8988T (cell line): ENCODE results near the gene CXorf38.

ENCODE experiments used
- DNase-seq: peaks from one replicate; pipeline ENCODE4 v3.0.0; 2011

The CXorf38 gene, protein sequence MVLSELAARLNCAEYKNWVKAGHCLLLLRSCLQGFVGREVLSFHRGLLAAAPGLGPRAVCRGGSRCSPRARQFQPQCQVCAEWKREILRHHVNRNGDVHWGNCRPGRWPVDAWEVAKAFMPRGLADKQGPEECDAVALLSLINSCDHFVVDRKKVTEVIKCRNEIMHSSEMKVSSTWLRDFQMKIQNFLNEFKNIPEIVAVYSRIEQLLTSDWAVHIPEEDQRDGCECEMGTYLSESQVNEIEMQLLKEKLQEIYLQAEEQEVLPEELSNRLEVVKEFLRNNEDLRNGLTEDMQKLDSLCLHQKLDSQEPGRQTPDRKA

DNA sequence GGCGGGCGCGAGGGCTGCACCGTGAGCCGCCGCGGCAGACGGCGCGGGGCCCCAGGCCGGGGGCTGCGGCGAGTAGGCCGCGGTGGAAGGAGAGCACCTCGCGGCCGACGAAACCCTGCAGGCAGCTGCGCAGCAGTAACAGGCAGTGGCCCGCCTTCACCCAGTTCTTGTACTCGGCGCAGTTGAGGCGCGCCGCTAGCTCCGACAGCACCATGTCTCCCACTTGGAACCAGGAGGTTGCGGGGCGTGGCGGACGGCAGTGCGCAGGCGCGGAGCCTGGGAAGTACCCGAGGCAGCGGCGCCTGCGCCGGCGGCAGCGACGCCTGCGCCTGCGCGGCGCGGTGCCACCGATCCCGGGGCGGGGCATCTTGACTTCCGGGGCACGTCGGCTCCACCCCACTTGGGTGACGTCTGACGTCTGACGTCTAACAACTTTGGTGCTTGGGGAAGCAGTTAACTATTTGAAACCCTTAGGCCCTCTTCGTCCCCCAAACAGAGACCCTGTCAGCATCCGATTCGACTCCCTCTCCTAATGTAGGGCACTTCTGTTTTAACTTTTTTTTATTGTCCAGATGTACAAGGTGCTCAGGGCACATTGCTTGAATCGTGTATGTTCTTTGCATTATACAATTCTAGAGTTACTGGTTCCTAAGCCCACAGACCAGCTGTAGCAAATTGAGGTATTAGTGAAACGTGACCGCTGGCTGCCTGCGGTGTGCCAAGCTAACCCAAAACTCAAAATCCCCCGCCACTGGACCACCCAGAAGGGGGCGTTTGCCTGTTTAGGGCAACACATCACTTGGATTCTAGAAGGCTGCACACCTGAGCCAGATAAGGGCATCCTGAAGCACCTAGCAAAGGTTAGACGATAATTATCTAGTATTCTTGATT is at the start of gene CXorf38:
Gene CXorf38, minus strand, starts transcription at position 255 of the 891 bp plus-strand sequence. Its CDS starts 41 bp downstream, at position 214.
- DNase-seq, result peak; percentile 84

DNA sequence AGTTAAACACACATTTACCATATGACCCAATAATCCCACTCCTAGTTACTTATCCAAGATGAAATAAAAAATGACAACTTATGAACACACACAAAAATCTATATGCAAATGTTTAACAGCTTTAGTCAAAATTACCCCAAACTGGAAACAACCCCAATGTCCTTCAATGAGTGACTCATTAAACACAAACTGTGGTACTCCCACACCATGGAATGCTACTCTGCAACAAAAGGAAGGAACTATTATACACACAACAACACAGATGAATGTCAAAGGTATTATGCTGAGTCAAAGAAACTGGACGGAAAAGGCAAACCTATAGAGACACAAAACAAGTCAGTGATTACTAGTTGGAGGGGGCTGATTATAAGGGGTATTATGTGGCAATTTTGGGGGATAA is 47.4 kb upstream of the CXorf38 start:
- no peak for DNase-seq

DNA sequence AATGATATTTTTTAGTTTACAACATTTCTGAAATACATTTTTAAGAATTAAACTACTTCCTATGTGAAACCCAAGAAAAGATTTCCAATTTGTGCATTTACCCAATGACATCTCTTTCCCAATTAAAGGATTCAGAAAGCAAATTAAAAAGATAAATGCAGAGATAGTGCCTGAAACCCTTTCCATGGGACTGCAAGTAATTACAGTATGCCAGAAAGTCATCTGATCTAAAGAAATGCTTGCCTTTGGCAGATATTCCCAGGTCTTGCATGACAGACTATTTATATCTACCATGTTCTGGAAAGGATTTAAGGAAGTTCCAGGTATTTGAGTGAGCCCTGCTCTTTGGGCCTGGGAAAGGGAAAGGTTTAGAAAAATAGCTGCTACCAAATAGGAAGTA is 41.6 kb upstream of the CXorf38 start:
- no peak for DNase-seq

DNA sequence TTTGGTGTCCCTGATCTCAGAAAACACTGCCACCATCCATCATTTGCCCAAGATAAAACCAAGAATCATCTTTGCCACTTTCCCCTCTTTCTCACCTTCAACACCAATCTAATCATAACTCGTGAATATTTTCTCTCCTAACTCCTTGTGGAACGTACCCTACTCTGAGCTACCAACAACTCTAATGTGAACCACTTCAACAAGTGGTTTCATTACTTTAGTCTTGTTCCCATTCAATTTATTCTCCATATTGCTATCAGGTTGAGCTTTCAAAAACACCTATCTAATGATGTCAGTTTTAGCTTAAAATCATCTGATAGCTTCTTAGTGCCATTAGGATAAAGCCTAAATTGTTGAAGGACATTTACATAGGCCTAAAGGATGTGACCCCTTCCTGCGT is 39.8 kb upstream of the CXorf38 start:
- no peak for DNase-seq

DNA sequence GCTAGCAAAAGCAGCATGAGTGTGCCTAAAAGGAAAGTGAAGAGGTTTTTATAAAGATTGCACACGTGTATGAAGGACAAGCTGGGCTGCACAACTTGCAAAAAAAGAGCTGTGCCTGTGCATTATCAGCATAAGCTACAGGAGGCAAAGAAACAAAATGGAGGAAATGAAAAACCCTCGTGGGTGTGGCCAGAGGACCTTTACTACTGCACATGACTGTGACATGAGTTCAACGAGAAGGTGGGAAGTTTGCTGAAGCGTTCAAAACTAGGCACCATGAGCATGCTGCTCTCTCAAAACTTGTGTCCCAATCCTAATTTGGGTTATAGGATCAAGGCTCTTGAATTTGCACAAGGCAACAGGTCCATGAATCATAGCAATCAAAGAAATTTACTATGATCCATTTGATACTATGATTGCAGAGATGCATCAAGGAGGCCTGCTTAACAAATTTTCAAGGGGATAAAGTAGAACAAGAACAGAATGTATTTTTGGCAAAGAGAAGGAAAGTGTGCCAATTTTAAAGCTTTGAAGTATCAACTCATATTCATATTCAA is 38.1 kb upstream of the CXorf38 start:
- no peak for DNase-seq

DNA sequence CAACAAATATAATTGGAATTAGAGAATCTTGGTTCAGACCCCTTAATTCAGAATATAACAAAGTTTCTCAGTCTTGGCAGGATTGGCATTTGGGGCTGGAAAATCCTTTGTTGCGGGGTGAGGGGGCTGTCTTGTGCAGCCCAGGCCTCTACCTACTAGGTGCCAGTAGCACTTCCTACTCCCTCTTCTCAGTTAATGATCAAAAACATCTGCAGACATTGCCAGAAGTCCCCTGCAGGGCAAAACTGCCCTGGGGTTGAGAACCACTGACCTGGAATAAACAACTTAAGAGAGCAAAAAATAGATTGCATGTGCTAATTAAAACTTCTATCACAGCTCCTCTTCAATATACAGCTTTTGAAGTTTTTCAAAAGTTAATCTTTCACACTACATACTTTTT is 36.7 kb upstream of the CXorf38 start:
- no peak for DNase-seq

DNA sequence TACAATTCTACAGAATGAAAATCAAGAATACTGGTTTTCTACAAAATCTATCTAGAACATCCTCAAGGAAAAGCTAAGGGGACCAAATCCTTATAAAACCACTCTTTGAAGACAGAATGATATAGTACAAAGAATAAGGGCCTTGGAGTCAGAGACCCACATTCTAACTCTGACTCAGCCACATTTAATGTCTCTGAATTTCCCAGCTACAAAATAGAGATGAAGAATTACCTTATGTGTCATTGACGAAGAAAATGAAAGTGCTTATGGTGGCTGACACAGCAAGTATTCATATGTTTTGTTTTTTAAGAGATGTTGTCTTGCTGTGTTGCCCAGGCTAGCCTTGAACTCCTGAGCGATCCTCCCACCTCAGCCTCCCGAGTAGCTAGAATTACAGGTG is 35.9 kb upstream of the CXorf38 start:
- no peak for DNase-seq

DNA sequence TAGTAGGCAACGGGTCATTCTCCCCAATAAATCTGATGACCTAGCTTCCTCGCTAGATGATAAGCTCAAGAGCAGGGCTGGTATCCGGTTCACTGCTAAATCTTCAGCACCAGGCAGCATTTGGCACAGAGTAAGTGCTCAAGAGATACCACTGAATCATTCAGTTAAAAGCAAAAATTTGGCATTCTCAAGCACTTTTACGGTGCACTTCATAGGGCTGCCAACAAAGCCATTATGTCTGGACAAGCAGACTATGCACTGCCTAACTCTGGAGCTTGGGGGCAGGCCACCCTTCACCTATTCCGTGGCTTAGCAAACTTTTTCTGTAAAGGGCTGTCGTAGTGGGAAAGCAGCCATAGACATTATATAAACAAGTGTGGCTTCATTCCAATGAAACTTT is 23.8 kb upstream of the CXorf38 start:
- DNase-seq, result no peak

DNA sequence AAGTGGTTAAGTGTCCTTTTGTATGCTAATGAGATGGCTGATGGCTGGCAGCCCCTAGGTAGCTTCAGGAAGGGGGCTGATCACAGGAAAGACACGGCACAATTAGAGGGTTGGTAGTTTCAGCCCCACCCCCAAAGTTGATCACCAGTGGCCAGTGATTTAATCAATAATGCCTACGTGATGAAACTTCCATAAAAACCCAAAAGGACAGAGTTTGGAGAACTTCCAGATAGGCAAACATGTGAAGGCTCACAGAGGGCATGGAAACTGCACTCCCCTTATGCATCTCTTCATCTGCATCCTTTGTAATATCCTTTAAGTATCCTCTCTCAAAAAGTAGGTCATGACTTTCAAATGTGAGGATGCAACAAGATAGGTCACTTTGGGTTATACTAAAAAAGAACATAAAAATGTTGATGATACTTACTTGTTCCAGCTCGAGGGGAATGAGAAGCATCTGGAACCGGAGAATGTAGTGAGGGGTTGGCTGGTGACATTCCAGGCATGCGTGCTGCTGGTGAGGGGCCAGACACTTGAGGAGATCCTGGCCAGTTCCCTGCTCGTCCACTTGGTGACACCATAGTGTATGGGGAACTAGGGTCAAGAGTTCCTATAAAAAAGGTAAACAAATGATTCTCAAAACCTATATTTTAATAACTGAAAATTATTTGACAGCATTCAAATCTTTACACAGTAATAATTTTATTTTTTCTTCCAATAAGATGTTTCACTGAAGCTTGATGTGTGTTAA is 16.7 kb upstream of the CXorf38 start:
- no peak for DNase-seq

DNA sequence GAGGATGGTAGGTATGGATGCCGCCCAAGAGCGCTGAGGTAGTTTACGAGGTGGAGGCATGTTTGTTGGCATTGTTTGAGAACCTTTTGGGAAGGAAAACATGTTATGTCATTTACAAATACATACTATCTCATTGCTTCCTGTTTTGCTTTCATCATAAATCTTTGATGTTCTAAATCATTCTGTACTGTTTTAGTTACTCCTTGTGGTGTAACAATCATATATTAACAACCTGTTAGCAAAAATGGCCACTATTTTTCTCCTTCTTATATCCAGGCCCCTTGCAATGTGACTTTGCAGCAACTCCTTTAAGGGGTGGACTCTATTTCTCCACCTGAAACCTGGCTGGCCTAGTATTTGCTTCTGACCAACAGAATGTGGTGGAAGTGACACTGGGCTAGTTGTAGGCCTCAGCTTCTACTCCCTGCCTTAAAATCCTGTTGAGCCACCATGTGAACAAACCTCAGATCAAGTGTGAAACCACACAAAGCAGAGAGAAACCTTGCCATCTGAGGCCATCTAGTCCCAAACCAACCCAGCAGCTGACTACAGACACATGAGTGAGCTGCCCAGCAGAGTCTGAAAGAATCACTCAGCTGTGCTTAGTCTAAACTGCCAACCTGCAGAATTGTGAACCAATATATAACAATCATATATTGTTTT is 15.8 kb upstream of the CXorf38 start:
- DNase-seq, result no peak

DNA sequence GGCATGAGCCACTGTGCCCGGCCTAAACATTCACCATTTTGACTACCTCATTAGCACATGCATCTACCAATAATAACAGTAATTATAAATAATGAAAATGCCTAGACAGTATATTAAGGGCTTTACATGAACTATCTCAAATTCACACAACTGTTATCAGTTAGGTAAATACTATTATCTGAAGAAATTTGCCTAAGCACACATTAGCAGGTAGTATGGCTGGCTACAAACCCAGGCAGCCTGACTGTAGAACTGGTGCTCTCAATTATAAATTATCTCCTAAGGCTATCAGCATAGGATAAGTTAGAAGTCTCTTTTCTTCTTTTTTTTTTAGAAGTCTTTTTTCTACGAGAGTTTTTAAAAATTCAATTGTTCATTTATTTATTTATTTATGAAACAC is 14.1 kb upstream of the CXorf38 start:
- no peak for DNase-seq

DNA sequence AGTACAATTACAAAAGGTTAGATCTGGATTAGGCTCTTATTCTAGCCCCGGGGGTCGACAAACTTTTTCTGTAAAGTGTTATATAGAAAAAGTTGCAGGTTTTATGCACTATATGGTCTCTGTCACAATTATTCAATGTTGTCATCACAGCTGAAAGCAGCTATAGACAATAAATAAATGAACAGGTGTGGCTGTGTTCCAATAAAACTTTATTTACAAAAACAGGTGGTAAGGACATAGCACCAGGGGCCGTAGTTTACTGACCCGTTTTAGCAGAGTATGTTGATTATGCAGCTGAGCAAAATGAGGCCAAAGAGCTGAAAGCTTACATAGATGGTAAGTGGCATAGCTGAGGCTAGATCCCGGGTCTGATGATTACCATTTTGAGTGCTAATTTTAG is 13.0 kb upstream of the CXorf38 start:
- no peak for DNase-seq

DNA sequence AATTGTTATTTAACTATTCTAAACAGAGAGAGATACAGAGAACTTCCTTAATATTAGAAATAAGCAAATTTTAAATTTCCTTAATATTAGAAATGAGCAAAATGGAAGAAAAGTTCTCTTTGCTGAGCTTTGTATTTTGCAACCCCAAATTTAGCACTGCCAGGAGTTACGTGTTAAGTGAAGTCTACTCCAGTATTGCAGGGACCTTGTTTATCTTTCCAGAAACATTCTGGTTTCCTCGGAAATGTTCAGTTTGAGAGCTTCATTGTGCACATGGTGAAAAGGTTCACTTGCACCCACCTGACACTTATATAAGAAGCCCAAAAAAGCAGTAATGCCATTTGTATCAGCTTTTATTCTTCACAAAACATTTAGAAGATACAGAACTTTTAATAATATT is 6.2 kb upstream of the CXorf38 start:
- DNase-seq, result no peak

DNA sequence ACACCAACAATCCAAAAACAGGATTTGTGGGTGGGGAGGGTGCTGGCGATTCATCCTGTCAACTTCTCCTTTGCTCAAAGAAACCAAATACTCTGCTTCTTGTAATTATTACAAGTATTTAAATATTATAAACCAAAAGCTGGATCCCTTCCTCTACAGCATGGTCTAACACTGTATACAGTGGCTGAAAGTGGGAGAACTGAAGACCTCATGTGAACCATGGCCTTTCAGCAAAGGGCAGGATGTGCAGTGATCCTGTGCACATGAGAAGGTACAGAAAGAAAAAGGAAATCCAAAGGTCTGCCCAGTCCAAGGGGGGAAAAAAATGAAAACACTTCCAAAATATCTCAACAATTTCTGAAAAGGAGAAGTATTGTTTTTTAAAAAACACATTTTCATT is 5.3 kb upstream of the CXorf38 start:
- no peak for DNase-seq

DNA sequence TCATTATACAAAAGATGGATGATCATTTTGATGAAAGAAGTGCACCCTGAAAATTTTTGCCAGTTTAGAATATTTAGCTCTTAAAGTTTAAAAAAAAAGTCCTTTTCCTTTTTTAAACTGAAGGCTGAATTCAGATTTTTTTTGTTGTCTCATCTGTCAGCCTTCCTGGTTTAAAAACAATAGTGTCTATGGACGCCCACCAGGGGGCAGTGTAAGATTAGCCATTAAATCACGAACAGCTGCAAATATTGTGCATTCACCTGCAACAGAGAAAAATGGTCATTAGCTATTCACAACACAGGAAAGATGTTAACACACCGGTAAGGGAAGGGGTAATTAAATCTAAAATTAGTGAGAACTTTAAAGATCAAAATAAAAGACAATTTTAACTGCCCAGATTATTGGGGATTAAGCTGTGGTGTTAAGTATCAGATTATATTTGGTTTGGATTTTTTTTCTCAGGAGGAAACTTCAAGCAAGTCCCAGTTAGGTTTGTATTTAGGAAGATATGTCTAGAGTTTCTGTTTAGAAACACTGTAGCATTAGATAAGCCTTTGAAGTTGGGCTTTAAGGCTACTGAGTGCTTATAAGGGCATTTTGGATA is 4.4 kb upstream of the CXorf38 start:
- DNase-seq, result no peak

DNA sequence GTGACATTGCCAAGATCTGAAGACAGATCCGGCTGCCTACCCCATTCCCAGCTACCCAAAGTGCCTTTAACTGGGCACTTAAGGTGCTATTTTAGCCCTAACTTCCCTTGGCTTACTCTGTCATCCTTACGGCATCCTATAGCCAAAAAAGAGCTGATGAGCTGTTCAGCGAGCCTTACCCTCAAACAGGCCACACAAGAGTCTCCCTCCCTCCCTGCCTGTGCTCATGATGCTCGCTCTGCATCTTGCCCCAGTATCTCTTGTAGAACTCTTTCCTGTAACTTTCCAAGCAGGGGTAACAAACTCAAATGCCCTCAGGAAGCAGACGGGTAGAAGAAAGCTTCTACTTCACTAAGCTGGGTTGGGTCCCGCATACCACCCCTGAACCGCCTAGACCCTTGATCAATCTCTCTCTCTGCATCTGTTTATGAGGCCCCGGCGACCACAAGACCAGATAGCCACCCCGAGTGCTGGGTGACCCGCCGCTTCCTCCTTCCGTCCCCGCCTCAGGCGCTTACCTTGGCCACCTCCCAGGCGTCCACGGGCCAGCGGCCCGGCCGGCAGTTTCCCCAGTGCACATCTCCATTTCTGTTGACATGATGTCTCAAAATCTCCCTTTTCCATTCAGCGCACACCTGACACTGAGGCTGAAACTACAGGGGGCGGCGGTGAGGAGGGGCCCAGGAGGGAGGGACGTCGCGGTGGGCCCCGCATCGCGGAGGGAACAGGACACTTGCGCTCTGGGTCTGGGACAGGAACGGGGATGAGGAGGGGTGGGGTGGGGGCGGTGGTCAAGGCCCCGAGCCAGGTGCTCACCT is 663 bp downstream of the CXorf38 start:
- no peak for DNase-seq

DNA sequence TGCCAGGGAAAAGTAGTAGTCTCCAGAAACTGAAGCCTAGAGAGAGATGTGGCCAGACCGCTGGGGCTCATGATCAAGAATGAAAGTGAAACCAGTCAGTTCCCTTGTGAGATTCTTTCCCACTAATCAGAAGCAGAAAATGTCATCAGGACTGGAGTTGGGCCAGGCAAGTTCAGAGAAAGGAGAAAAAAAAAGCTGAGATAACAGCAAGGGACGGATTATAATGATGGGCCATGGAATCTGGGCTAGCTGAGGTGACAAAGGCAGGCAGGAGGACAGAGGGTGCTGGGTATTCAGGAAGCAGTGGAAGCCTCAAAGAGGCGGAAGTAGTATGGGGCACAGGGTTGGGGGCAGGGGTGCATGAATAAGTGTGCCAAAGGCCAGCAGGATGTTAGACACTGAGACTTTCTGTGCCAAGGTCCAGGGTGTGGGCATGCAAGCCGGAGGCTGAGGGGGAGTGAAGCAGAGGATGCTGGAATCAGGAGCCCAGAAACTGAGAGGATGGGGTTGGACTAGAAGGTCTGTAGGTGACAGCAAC is 2.5 kb downstream of the CXorf38 start:
- DNase-seq, result no peak

DNA sequence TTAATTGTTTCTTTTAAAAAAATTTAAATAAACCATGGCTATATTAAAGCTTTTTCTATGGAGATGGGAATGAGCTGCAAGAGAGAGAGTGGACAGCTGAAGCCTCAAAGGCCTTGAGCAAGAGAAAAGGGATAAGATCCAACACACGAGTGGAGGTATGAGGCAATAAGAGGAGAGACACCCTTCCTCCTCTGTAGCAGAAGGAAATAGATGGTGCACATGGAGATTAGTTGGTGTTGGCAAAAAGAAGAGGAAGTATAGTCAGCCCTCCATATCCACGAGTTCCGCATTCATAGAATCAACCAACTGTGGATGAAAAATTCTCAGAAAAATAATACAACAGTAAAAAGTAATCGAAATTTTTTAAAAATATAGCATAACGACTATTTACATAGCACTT is 3.2 kb downstream of the CXorf38 start:
- no peak for DNase-seq

DNA sequence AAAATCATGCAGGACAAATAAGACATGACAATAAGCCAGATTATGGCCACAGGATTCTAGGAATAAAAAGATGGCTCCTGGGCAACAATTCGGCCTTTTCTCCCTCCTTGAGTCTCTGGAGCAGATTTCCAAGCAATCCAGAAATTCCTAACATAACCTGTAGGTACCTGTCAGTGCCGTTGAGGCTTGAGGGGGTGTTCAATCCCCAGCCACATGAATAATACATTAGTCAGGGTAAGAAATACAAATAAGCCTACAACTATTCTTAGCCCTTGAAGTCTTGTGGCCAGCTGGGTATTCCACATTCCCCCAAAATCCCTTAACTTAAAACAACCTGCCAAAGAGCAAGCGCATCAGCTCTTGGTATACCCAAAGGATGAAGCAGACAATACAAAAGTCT is 9.7 kb downstream of the CXorf38 start:
- no peak for DNase-seq

DNA sequence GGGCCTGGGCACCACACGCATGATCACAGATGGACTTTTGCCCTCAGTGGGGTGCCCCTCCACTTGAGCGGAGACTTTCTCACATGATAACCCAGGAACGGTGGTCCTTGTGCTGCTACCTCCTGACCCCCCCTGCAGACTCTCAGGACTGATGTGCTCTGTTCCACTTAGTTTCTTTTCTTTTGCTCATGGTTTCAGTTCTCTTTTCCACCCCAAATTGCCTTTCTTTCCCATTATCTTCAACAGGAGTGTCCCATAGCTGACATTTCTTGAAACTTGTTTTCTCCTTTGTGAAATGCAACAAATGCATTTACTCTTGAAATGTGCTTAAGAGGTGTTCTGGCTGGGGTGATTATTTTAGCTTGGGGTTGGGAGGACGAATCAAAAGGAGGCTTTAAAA is 15.2 kb downstream of the CXorf38 start:
- no peak for DNase-seq

DNA sequence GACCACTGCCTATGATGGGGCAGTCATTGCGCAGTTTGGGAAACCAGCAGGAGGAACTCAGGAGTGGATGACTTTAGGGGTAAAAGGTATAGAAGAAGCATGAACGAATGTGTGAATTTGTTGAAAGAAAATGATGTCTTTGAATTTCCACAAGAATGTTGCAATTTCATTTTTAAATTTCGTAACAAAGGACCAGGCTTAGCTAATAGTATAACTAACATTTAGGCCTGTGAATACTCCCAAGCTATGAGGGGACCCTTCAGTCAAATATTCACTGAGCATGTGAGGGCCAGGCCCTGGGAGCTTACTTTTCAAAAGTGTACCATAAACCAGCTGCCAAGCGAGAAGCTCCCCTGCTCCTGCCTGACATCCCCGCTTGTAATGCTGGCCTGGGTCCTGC is 18.9 kb downstream of the CXorf38 start:
- no peak for DNase-seq
